ENCODE measurements around the gene TIAL1. TPM values are rescaled to one million over a fixed set of nuclear protein-coding genes. Genes with fewer than 3 reads are reported as not detected.

The TIAL1 gene
- total and polyA plus RNA-seq, 2 of the 4 experiments (the other 2 are of a cell fraction), result 28.0 to 83.5 TPM

- no peak overlapping the region for H2BK15ac ChIP-seq (ENCODE audit: low read depth, low read length)
- H2BK5ac ChIP-seq (ENCODE audit: low read depth, low read length, poor library complexity, severe bottlenecking), result no peak overlapping the region
- no peak for TF ChIP-seq CHD1 (IDR thresholded peaks at IDR 0.05; ENCODE audit: low read depth, low read length)
- TF ChIP-seq MAFK (IDR thresholded peaks at IDR 0.05; ENCODE audit: low read depth, low read length), result no peak
- no peak for TF ChIP-seq MXI1 (IDR thresholded peaks at IDR 0.05; ENCODE audit: borderline replicate concordance, low read depth, low read length)
- TF ChIP-seq USF2 (IDR thresholded peaks at IDR 0.05; ENCODE audit: low read depth, low read length), result no peak
- TF ChIP-seq CEBPB (IDR thresholded peaks at IDR 0.05; ENCODE audit: low read depth, low read length), result no peak
- TF ChIP-seq RFX5 (IDR thresholded peaks at IDR 0.05; ENCODE audit: low read depth, low read length), result no peak
- TF ChIP-seq RCOR1 (IDR thresholded peaks at IDR 0.05; ENCODE audit: insufficient replicate concordance, low read length), result no peak
- TF ChIP-seq MAZ (IDR thresholded peaks at IDR 0.05; ENCODE audit: borderline replicate concordance, low read depth, low read length), result no peak
- TF ChIP-seq NFE2L2 (IDR thresholded peaks at IDR 0.05; ENCODE audit: low read depth, low read length), result no peak
- CTCF ChIA-PET, result interaction anchor here (0.6 kb wide), 1 partner anchor 41 kb away, joined by 4 read pairs; no protein-coding TSS in a partner anchor
- in situ Hi-C loops (cut with MboI; ENCODE audit: low sequenced_read_pairs), result no loop called here
- H3K27me3 ChIP-seq (ENCODE audit: control insufficient read depth, insufficient read depth, low read length), result no peaks in the 10 kb centered on the region
- BruUV-seq (replicated peaks), result no TSS peak
- H3K18ac ChIP-seq (ENCODE audit: low read depth, low read length), result no peak overlapping the region
- H4K20me1 ChIP-seq (ENCODE audit: insufficient read depth, low read length), result no peaks in the 10 kb centered on the region
- no peak overlapping the region for H3K4me2 ChIP-seq (ENCODE audit: low read depth, low read length)
- H3K14ac ChIP-seq (replicated peaks; ENCODE audit: low read depth, low read length), result no peak overlapping the region
- no peak overlapping the region for H4K5ac ChIP-seq (ENCODE audit: low read depth, low read length)
- no peak overlapping the region for H2BK20ac ChIP-seq (ENCODE audit: low read depth, low read length)
- H3K4me1 ChIP-seq (ENCODE audit: control insufficient read depth, insufficient read depth, low read length), result no peaks in the 10 kb centered on the region
- no peak overlapping the region for H3K56ac ChIP-seq (ENCODE audit: extremely low read depth, insufficient read depth, low read length)
- POLR2A ChIA-PET (ENCODE audit: unreplicated experiment), result no interaction called here
- no peaks in the 10 kb centered on the region for H3K9me1 ChIP-seq (ENCODE audit: insufficient read depth, low read length)
- ATAC-seq (ENCODE audit: low read depth) (no peak), DNase-seq (no peak)
- no peak overlapping the region for H4K8ac ChIP-seq (ENCODE audit: low read depth in 2 of 2, low read length in 2 of 2)
- H3K36me3 ChIP-seq (ENCODE audit: control insufficient read depth, insufficient read depth, low read length), result peaks cover 8% of the 10 kb centered on the region
- H3K27ac ChIP-seq (ENCODE audit: insufficient read depth, low read length), result no peak overlapping the region
- no CpG with 5 or more reads among the region's 8 CpGs for WGBS, 2 experiments (ENCODE audit: extremely low coverage in 2 of 2, insufficient read length in 1 of 2)
- no peak overlapping the region for H3K23ac ChIP-seq (ENCODE audit: low read depth, low read length)
- H3K4ac ChIP-seq (ENCODE audit: low read depth, low read length), result no peak overlapping the region
- H2BK120ac ChIP-seq (ENCODE audit: low read depth, low read length), result no peak overlapping the region
- H3K79me1 ChIP-seq (ENCODE audit: low read depth in 1 of 2, low read length in 2 of 2), result no peaks in the 10 kb centered on the region
- H2AK5ac ChIP-seq (ENCODE audit: low read depth, low read length), result no peak overlapping the region
- intact Hi-C loops (cut with micrococcal nuclease), result no loop called here
- H2AK9ac ChIP-seq (replicated peaks; ENCODE audit: low read depth, low read length, poor library complexity), result no peak overlapping the region
- dilution Hi-C loops (cut with HindIII; ENCODE audit: low sequenced_read_pairs, unreplicated experiment), result no loop called here
- no peak overlapping the region for H3K9ac ChIP-seq (ENCODE audit: low read depth, low read length)
- H3K4me3 ChIP-seq (ENCODE audit: insufficient read depth, low read depth, low read length), result no peak overlapping the region
- no peak overlapping the region for H2AFZ ChIP-seq (replicated peaks; ENCODE audit: low read length, poor library complexity)
- H3K9me3 ChIP-seq (ENCODE audit: control insufficient read depth, insufficient read depth, low read length), result no peaks in the 10 kb centered on the region
- no peak overlapping the region for H4K91ac ChIP-seq (ENCODE audit: insufficient read depth, low read depth, low read length)
Measured at GRCh38 chr10:119567978-119568377, 28.8 kb downstream of the TIAL1 start.

All from IMR-90 (cell line).